Measurements from ENCODE around the gene S100A7. TPM values are rescaled to one million over a fixed set of nuclear protein-coding genes. Genes with fewer than 3 reads are reported as not detected.

The S100A7 gene
- total RNA-seq, 1 donor from 2014 or later = not detected

DNA sequence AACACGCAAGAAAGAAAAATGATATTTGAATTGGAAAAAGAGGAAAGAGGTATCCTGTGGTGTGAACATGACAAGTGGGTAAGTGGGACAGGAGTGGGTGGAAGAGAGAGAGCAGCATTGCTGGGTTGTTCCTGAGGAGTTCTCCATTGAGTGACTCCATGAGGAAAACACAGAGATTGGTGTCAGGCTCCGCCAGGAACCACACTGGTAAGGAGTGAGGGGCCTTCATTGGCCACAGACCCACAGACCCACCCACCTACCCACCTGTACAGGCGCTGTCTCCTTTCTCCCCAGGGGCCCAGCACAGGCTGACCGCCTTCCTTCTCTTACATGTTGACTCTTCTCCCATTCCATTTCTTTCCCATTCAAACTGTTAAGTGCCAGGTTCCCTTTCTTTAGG, 23.2 kb downstream of the S100A7 start:
- Histone ChIP-seq H3K27ac (replicated peaks) (no peak overlapping the region), H3K4me3 (no peak overlapping the region), H3K9me3 (replicated peaks) (no peaks in the 10 kb centered on the region), H3K4me1 (no peaks in the 10 kb centered on the region), H3K36me3 (no peaks in the 10 kb centered on the region), H3K27me3 (ENCODE audit: low read depth) (peaks cover 49% of the 10 kb centered on the region)
- no peak for DNase-seq
- intact Hi-C loops (cut with micrococcal nuclease) = no loop called here
- TF ChIP-seq, protein P1, sequence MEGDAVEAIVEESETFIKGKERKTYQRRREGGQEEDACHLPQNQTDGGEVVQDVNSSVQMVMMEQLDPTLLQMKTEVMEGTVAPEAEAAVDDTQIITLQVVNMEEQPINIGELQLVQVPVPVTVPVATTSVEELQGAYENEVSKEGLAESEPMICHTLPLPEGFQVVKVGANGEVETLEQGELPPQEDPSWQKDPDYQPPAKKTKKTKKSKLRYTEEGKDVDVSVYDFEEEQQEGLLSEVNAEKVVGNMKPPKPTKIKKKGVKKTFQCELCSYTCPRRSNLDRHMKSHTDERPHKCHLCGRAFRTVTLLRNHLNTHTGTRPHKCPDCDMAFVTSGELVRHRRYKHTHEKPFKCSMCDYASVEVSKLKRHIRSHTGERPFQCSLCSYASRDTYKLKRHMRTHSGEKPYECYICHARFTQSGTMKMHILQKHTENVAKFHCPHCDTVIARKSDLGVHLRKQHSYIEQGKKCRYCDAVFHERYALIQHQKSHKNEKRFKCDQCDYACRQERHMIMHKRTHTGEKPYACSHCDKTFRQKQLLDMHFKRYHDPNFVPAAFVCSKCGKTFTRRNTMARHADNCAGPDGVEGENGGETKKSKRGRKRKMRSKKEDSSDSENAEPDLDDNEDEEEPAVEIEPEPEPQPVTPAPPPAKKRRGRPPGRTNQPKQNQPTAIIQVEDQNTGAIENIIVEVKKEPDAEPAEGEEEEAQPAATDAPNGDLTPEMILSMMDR (IDR thresholded peaks at IDR 0.05; ENCODE audit: borderline replicate concordance) = no peak

DNA sequence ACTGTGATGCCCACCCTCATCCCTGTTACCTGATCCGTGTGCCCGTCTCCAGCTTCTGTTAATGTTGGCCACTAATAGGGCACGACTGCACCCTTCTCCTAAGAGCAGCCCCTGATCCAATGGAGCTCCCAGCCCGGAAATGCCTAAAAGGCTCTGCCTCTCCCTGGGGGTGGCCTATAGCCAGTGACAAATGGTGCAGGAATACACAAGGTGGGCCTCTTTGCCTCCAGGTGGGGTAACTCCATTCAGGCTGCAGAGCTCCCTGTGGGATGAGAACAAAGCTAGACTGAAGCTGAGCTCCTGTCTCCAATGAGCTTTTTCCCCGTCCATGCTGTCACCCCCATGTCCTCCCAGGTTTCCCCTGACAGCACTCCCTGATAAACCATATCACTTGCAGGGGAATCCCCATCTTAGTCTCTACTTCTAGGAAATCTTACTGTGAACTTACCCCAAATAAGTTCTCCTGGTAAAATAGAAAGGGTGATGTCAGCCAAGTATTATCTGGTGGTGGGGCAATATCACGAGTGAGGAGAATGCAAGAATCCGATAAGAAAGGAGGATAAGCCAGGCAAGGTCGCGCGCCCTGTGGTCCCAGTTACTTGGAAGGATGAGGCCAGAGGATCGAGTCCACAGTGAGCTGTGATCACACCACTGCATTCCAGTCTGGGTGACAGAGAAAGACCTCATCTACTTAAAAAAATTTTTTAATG, 25.6 kb downstream of the S100A7 start:
- Histone ChIP-seq H3K4me1 (no peaks in the 10 kb centered on the region), H3K27me3 (ENCODE audit: low read depth) (peaks cover 58% of the 10 kb centered on the region), H3K9me3 (replicated peaks) (no peaks in the 10 kb centered on the region), H3K27ac (replicated peaks) (no peak overlapping the region), H3K4me3 (no peak overlapping the region), H3K36me3 (no peaks in the 10 kb centered on the region)
- intact Hi-C loops (cut with micrococcal nuclease) = no loop called here
- TF ChIP-seq, protein P1 (IDR thresholded peaks at IDR 0.05; ENCODE audit: borderline replicate concordance) = no peak
- DNase-seq = no peak

DNA sequence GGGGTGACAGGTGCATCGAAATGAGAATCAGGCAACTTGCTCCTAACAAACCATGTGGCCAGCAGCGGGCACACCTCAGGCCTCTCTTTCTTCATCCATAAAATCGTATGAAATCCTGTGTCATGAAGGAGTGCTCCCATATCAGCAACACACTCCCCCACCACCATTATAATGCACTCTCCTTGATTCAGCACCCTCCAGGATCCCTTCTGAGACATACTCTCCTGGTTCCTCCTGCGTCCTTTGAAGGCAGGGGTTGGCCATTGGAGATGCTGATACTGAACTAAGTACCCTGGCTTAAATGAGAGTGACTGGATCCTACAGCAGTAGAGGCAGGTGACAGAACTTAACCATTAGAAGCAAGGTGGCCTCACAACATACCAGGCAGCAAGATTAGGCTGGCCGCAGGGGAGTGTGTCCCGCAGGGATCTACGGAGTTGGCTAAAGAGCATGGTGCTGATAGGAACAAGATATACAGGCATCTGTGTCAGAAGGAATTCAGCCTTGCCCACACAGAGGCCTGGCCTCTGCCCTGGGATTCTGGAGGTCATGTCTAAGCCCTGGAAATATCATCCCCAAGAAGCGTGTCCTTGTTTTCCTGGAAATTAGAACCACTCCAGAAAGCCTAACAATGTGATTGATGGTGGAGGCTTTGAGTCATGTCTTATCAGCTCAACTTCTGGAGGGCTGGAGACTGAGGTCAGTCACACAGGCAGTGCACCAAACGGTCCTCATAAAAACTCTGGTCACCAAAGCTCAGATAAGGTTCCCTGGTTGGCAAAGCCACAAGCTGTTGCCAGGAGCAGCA, 27.4 kb downstream of the S100A7 start:
- no peak for DNase-seq

DNA sequence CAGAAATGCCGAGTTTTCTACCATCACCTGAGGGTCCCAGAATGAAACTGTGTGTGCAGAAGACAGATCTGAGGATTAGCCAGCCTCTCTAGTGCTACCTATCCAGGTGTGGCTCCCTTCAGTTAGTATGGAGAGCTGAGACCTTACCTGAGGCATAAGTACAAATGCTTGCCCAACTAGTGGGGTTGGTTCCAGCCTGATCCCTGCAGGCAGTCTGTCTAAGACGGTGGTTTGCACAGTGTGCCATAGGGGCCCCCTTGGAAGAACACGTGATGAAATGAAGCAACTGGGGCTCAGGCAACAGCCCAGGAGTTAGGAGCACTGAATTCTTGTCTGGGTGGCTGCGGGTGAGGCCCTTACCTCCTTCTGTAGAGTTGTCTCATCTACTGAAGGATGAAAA, 28.5 kb downstream of the S100A7 start:
- no peak for DNase-seq
- intact Hi-C loops (cut with micrococcal nuclease) = no loop called here
- Histone ChIP-seq H3K4me3 (no peak overlapping the region), H3K36me3 (no peaks in the 10 kb centered on the region), H3K4me1 (no peaks in the 10 kb centered on the region), H3K9me3 (replicated peaks) (no peaks in the 10 kb centered on the region), H3K27ac (replicated peaks) (no peak overlapping the region), H3K27me3 (ENCODE audit: low read depth) (peaks cover 75% of the 10 kb centered on the region)
- TF ChIP-seq, protein P1 (IDR thresholded peaks at IDR 0.05; ENCODE audit: borderline replicate concordance) = no peak

More for the DNA sequence above, 27.4 kb downstream of the S100A7 start:
- intact Hi-C loops (cut with micrococcal nuclease) = no loop called here
- Histone ChIP-seq H3K36me3 (no peaks in the 10 kb centered on the region), H3K4me1 (no peaks in the 10 kb centered on the region), H3K9me3 (replicated peaks) (no peaks in the 10 kb centered on the region), H3K27ac (replicated peaks) (no peak overlapping the region), H3K4me3 (no peak overlapping the region), H3K27me3 (ENCODE audit: low read depth) (peaks cover 76% of the 10 kb centered on the region)
- TF ChIP-seq, protein P1 (IDR thresholded peaks at IDR 0.05; ENCODE audit: borderline replicate concordance) = no peak

DNA sequence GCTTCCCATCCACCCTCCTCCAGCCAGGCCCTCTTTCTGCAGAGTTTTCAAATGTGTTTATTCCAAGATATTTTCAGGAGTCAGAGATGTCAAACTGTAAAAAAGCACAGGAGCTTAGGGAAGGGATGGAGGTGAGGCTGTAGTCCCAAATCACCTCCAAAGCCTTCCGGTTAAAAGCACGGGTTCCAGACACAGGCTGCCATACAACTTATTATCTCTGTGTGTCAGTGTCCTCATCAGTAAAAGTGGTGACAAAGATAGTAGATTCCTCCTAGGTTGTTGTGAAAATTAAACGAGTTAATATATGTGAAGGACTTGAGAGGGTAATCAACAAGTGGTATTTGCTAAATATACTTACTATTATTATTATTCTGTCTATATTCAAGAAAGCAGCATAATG, 29.0 kb downstream of the S100A7 start:
- H3K4me3 ChIP-seq = no peak overlapping the region
- H3K27me3 ChIP-seq (ENCODE audit: low read depth) = peaks cover 76% of the 10 kb centered on the region
- no peak for DNase-seq
- intact Hi-C loops (cut with micrococcal nuclease) = no loop called here
- H3K9me3 ChIP-seq (replicated peaks) = no peaks in the 10 kb centered on the region
- no peaks in the 10 kb centered on the region for H3K4me1 ChIP-seq
- no peak overlapping the region for H3K27ac ChIP-seq (replicated peaks)
- H3K36me3 ChIP-seq = no peaks in the 10 kb centered on the region
- TF ChIP-seq, protein P1 (IDR thresholded peaks at IDR 0.05; ENCODE audit: borderline replicate concordance) = no peak

Measured in left ventricle myocardium inferior (tissue), 1 donor.